H1 (cell line): ENCODE data around the gene EDN1. TPM values are rescaled to one million over a fixed set of nuclear protein-coding genes. Genes with fewer than 3 reads are reported as not detected.

Experiments
- CTCF ChIA-PET: fragments of 300-600 bp; sonication (Branson Sonifier 250); formaldehyde crosslinking; loops from one replicate; lab custom pipeline; 2021; ENCODE audit not compliant: partially characterized antibody; lab: Charles Lee
- POLR2A ChIA-PET: fragments of 300-600 bp; sonication (Branson Sonifier 250); formaldehyde crosslinking; loops from one replicate; lab custom pipeline; 2021; ENCODE audit warnings: inconsistent platforms; ENCODE audit not compliant: partially characterized antibody; lab: Charles Lee
- DNase-seq, 2 experiments: peaks; one replicate each; pipeline versions ENCODE4 v3.0.0 to v3.0.0-alpha.2; 2010 to 2022; ENCODE audit warnings: low spot score in 2 of 2, low read depth in 1 of 2, mixed read lengths in 1 of 2
- FAIRE-seq: peaks from 2 replicates; lab custom pipeline; 2011; peaks lifted over from hg19 to GRCh38; lab: Jason Lieb, UNC
- H2AFZ ChIP-seq: 2 replicates; pipeline ENCODE4 v1.8.1; 2012; ENCODE audit warnings: low read length, inconsistent platforms
- H2AK5ac ChIP-seq: 2 replicates; pipeline ENCODE4 v1.6.1; 2013; ENCODE audit warnings: low read depth, low read length
- H2BK120ac ChIP-seq: replicated peaks from 2 replicates; pipeline ENCODE3; 2013; ENCODE audit warnings: low read depth, low read length, inconsistent platforms
- H2BK12ac ChIP-seq: 2 replicates; pipeline ENCODE4 v1.6.1; 2013; ENCODE audit warnings: low read depth, low read length
- H2BK15ac ChIP-seq: 2 replicates; pipeline ENCODE4 v1.6.1; 2013; ENCODE audit warnings: low read length
- H2BK20ac ChIP-seq: 2 replicates; pipeline ENCODE4 v1.6.1; 2013; ENCODE audit warnings: low read length
- H2BK5ac ChIP-seq: 2 replicates; pipeline ENCODE4 v1.6.1; 2013; ENCODE audit warnings: low read depth, low read length
- H3K14ac ChIP-seq: 2 replicates; pipeline ENCODE4 v1.6.1; 2013; ENCODE audit warnings: inconsistent platforms; ENCODE audit not compliant: insufficient read length
- H3K18ac ChIP-seq: 2 replicates; pipeline ENCODE4 v1.6.1; 2013; ENCODE audit warnings: low read length; ENCODE audit errors: extremely low read depth
- H3K23ac ChIP-seq: 2 replicates; pipeline ENCODE4 v1.6.1; 2013; ENCODE audit warnings: inconsistent platforms; ENCODE audit not compliant: insufficient read length
- H3K23me2 ChIP-seq: 2 replicates; pipeline ENCODE4 v1.6.1; 2013; ENCODE audit warnings: low read depth, low read length
- H3K27ac ChIP-seq: 2 replicates; pipeline ENCODE4 v1.6.1; 2011; ENCODE audit warnings: low read depth, low read length, inconsistent platforms
- H3K27me3 ChIP-seq, 4 experiments: replicated peaks in 1 of 4; 1 replicate in 1 of 4; 2 replicates in 3 of 4; pipeline versions ENCODE4 v1.6.1 to v1.8.1; 2011 to 2013; ENCODE audit warnings: low read length in 3 of 4, mild to moderate bottlenecking in 3 of 4, inconsistent platforms in 2 of 4, mixed read lengths in 2 of 4, moderate library complexity in 1 of 4; ENCODE audit not compliant: control insufficient read depth in 3 of 4, insufficient read depth in 3 of 4; ENCODE audit errors: extremely low read depth in 1 of 4
- H3K36me3 ChIP-seq, 4 experiments: 2 replicates each; pipeline versions ENCODE4 v1.6.1 to v1.8.1; 2011 to 2013; ENCODE audit warnings: mild to moderate bottlenecking in 4 of 4, low read length in 3 of 4, moderate library complexity in 2 of 4, control low read depth in 1 of 4, inconsistent platforms in 1 of 4; ENCODE audit not compliant: insufficient read depth in 4 of 4, control insufficient read depth in 2 of 4
- H3K4ac ChIP-seq: replicated peaks from 2 replicates; pipeline ENCODE3; 2013; ENCODE audit warnings: low read length, low read depth, mixed read lengths, inconsistent platforms; ENCODE audit not compliant: insufficient read length
- H3K4me1 ChIP-seq, 4 experiments: replicated peaks in 1 of 4; 1 replicate in 1 of 4; 2 replicates in 3 of 4; pipeline versions ENCODE4 v1.6.1 to v1.8.1; 2011 to 2013; ENCODE audit warnings: low read length in 3 of 4, inconsistent platforms in 2 of 4, mixed read lengths in 1 of 4; ENCODE audit not compliant: insufficient read depth in 4 of 4, control insufficient read depth in 3 of 4
- H3K4me2 ChIP-seq, 2 experiments: 2 replicates each; pipeline versions ENCODE4 v1.6.1 to v1.8.1; 2011 to 2013; ENCODE audit warnings: low read depth in 2 of 2, low read length in 2 of 2, control low read depth in 1 of 2, inconsistent platforms in 1 of 2, mild to moderate bottlenecking in 1 of 2; ENCODE audit not compliant: insufficient read depth in 1 of 2
- H3K4me3 ChIP-seq, 4 experiments: fragments of 200-600, 300-600 bp in 1 of 4; sonication (generic), shearing (Covaris generic), sonication (Bioruptor Twin) in 1 of 4; 2 replicates each; pipeline versions ENCODE4 v1.5.1 to v1.8.1; 2011 to 2016; ENCODE audit warnings: low read length in 4 of 4, low read depth in 3 of 4, control low read depth in 2 of 4, inconsistent platforms in 2 of 4, mild to moderate bottlenecking in 2 of 4, mixed read lengths in 1 of 4, moderate library complexity in 1 of 4; ENCODE audit not compliant: insufficient read depth in 2 of 4; ENCODE audit errors: extremely low read depth in 1 of 4
- H3K56ac ChIP-seq: replicated peaks from 2 replicates; pipeline ENCODE3; 2013; ENCODE audit warnings: low read depth, mild to moderate bottlenecking, mixed read lengths, low read length, inconsistent platforms; ENCODE audit not compliant: insufficient read length
- H3K79me1 ChIP-seq: 2 replicates; pipeline ENCODE4 v1.6.1; 2013; ENCODE audit warnings: low read depth, low read length, control low read depth
- H3K79me2 ChIP-seq, 2 experiments: 2 replicates each; pipeline versions ENCODE4 v1.6.1 to v1.8.1; 2012 to 2013; ENCODE audit warnings: low read length in 2 of 2, mild to moderate bottlenecking in 2 of 2, inconsistent platforms in 1 of 2; ENCODE audit not compliant: insufficient read depth in 2 of 2, control insufficient read depth in 1 of 2
- H3K9ac ChIP-seq, 4 experiments: replicated peaks in 1 of 4; 1 replicate in 1 of 4; 2 replicates in 3 of 4; pipeline versions ENCODE4 v1.6.1 to v1.8.1; 2011 to 2013; ENCODE audit warnings: low read depth in 3 of 4, low read length in 3 of 4, control low read depth in 2 of 4, mild to moderate bottlenecking in 2 of 4, moderate library complexity in 2 of 4, inconsistent platforms in 1 of 4; ENCODE audit errors: extremely low read depth in 1 of 4
- H3K9me3 ChIP-seq, 2 experiments: 2 replicates each; pipeline versions ENCODE4 v1.6.1 to v1.8.1; 2012 to 2013; ENCODE audit warnings: mild to moderate bottlenecking in 2 of 2, moderate library complexity in 2 of 2, control low read depth in 1 of 2, inconsistent platforms in 1 of 2, low read depth in 1 of 2, low read length in 1 of 2, mixed read lengths in 1 of 2; ENCODE audit not compliant: insufficient read depth in 2 of 2
- H4K20me1 ChIP-seq, 2 experiments: replicated peaks in 1 of 2; 2 replicates each; pipeline versions ENCODE3 to v1.8.1; 2011 to 2013; ENCODE audit warnings: inconsistent platforms in 2 of 2, low read length in 2 of 2, mild to moderate bottlenecking in 1 of 2; ENCODE audit not compliant: insufficient read depth in 2 of 2, control insufficient read depth in 1 of 2
- H4K5ac ChIP-seq: 2 replicates; pipeline ENCODE4 v1.6.1; 2013; ENCODE audit warnings: low read length, low read depth, mixed read lengths, inconsistent platforms; ENCODE audit not compliant: insufficient read length
- H4K8ac ChIP-seq: 2 replicates; pipeline ENCODE4 v1.8.0; 2013; ENCODE audit warnings: mild to moderate bottlenecking, moderate library complexity, low read length, inconsistent platforms; ENCODE audit not compliant: insufficient read depth; ENCODE audit errors: extremely low read depth
- H4K91ac ChIP-seq: replicated peaks from 2 replicates; pipeline ENCODE3; 2013; ENCODE audit warnings: low read length, mixed read lengths, inconsistent platforms; ENCODE audit not compliant: insufficient read length
- ASH2L ChIP-seq: fragments of 200-600, 300-600 bp; sonication (generic); IDR thresholded peaks from one replicate; pipeline ENCODE4 v1.7.1; 2017; ENCODE audit warnings: low read length
- BCL11A ChIP-seq, 2 experiments: IDR thresholded peaks; one replicate each; pipeline ENCODE4 v1.6.1; 2011; ENCODE audit warnings: low read depth in 2 of 2, low read length in 2 of 2, mild to moderate bottlenecking in 2 of 2
- CEBPB ChIP-seq: IDR thresholded peaks from 2 replicates; pipeline ENCODE4 v1.6.1; 2012; ENCODE audit warnings: low read depth, low read length
- EP300 ChIP-seq, 2 experiments: IDR thresholded peaks; 1 replicate in 1 of 2; 2 replicates in 1 of 2; pipeline ENCODE4 v1.6.1; 2011 to 2012; ENCODE audit warnings: low read depth in 2 of 2, low read length in 2 of 2, mild to moderate bottlenecking in 2 of 2, borderline replicate concordance in 1 of 2, inconsistent platforms in 1 of 2, moderate library complexity in 1 of 2
- GTF2F1 ChIP-seq: IDR thresholded peaks from 2 replicates; pipeline ENCODE4 v1.6.1; 2012; ENCODE audit warnings: low read depth, low read length, improper control_type of control experiment, borderline replicate concordance
- POLR2AphosphoS5 ChIP-seq: IDR thresholded peaks from 2 replicates; pipeline ENCODE4 v1.6.1; 2011; ENCODE audit warnings: low read depth, low read length
- POU5F1 ChIP-seq: IDR thresholded peaks from 2 replicates; pipeline ENCODE4 v1.6.1; 2011; ENCODE audit warnings: low read depth, mild to moderate bottlenecking, low read length, moderate library complexity
- RNF2 ChIP-seq: fragments of 200-900, 300-1000 bp; sonication (generic); IDR thresholded peaks from 2 replicates; pipeline ENCODE4 v1.7.1; 2016; ENCODE audit warnings: borderline replicate concordance, low read depth, mild to moderate bottlenecking, antibody characterized with exemption, low read length; ENCODE audit not compliant: poor library complexity, severe bottlenecking; ENCODE audit errors: missing control alignments
- SP4 ChIP-seq: IDR thresholded peaks from 2 replicates; pipeline ENCODE4 v1.6.1; 2012; ENCODE audit warnings: low read length, inconsistent platforms
- WGBS, 2 experiments: shearing (Covaris generic) in 1 of 2; methylation state at CpG; one replicate each; pipeline versions ENCODE4 v1.1.6 to v1.1.7; 2013 to 2015; ENCODE audit warnings: low lambda C conversion rate in 2 of 2, mixed read lengths in 2 of 2, inconsistent platforms in 1 of 2, low coverage in 1 of 2, missing lambda C conversion rate in 1 of 2; ENCODE audit not compliant: insufficient replicate concordance in 2 of 2, insufficient coverage in 1 of 2, insufficient read length in 1 of 2; ENCODE audit errors: extremely low coverage in 1 of 2, missing lambda C conversion rate in 1 of 2; 5-methylcytosine and 5-hydroxymethylcytosine counted together
- polyA plus RNA-seq, 7 experiments: library from polyadenylated mRNA; depleted of rRNA in 3 of 7; stranded (reverse) in 5 of 7; unstranded in 2 of 7; fragments of >200 nt in 5 of 7; fragments of 200-250 nt in 2 of 7; gene quantifications; 1 replicate in 5 of 7; 2 replicates in 1 of 7; 4 replicates in 1 of 7; pipeline versions ENCODE4 v1.2.1 to v1.2.3, GENCODE V29; 2011 to 2013; ENCODE audit warnings: missing spikeins in 2 of 7, mixed read lengths in 2 of 7
- total RNA-seq: library from RNA; stranded (reverse); fragmentation: NEBNext Ultra II Directional; extraction: Animal tissue kit (Norgen Biotek cat#: 25700); gene quantifications from 2 replicates; pipeline ENCODE4 v1.2.1, GENCODE V29; 2021
- TF ChIP-seq, protein P1 (sequence below): IDR thresholded peaks from 2 replicates; pipeline ENCODE4 v1.6.1; 2011; ENCODE audit warnings: low read depth, mild to moderate bottlenecking, low read length; ENCODE audit not compliant: insufficient read depth
- TF ChIP-seq, protein P2 (sequence below), 3 experiments: IDR thresholded peaks; 1 replicate in 2 of 3; 2 replicates in 1 of 3; pipeline versions ENCODE4 v1.5.1 to v1.6.1; 2011; ENCODE audit warnings: low read length in 3 of 3, mild to moderate bottlenecking in 3 of 3, inconsistent platforms in 2 of 3, low read depth in 1 of 3, moderate library complexity in 1 of 3; ENCODE audit not compliant: insufficient read depth in 1 of 3; ENCODE audit errors: control extremely low read depth in 1 of 3

The EDN1 gene
- total and polyA plus RNA-seq, 2 of the 8 experiments (the other 6 are each of a cell fraction or from before 2014, with no cell fraction given), result 0.23 to 1.1 TPM

- Histone ChIP-seq H3K14ac (no peak overlapping the region), H3K56ac (no peak overlapping the region), H4K8ac (no peak overlapping the region), H2AK5ac (no peak overlapping the region), H3K79me1 (no peaks in the 10 kb centered on the region), H3K23ac (no peak overlapping the region), H4K91ac (no peak overlapping the region), H3K27me3 (no peaks in the 10 kb centered on the region), H3K23me2 (no peaks in the 10 kb centered on the region), H3K9ac (no peak overlapping the region), H2BK120ac (no peak overlapping the region), H2BK20ac (no peak overlapping the region), H3K4me3 (no peak overlapping the region), H3K27ac (no peak overlapping the region), H2BK12ac (no peak overlapping the region), H3K36me3 (no peaks in the 10 kb centered on the region), H2BK15ac (no peak overlapping the region), H3K18ac (no peak overlapping the region), H3K4me2 (no peak overlapping the region), H3K4ac (no peak overlapping the region), H4K20me1 (no peaks in the 10 kb centered on the region), H4K5ac (no peak overlapping the region), H3K79me2 (no peaks in the 10 kb centered on the region), H2AFZ (0 out of 2 replicates have a peak overlapping the region, but pooled peaks have one; percentile 19), H2BK5ac (no peak overlapping the region), H3K9me3 (no peaks in the 10 kb centered on the region), H3K4me1 (no peaks in the 10 kb centered on the region)
- ChIA-PET CTCF (interaction anchor here (0.6 to 3.2 kb wide), 2 partner anchors 12 to 13 kb away, joined by 4 to 9 read pairs; no protein-coding TSS in a partner anchor), POLR2A (no interaction called here)
- FAIRE-seq, result no peak
- 98% methylated on average over 3 of the region's 3 CpGs; no CpG with 5 or more reads in 1 of the 2 experiments for WGBS, 2 experiments
- DNase-seq, result no peak
- TF ChIP-seq EP300 (IDR thresholded peaks at IDR 0.05; ENCODE audit: borderline replicate concordance in 1 of 2, low read depth in 2 of 2, low read length in 2 of 2), result no peak
- TF ChIP-seq RNF2, result no peak
- no peak for TF ChIP-seq BCL11A (IDR thresholded peaks at IDR 0.05; ENCODE audit: low read depth in 2 of 2, low read length in 2 of 2)
- no peak for TF ChIP-seq POU5F1
- no peak for TF ChIP-seq GTF2F1
- no peak for TF ChIP-seq SP4
- TF ChIP-seq, protein P1, sequence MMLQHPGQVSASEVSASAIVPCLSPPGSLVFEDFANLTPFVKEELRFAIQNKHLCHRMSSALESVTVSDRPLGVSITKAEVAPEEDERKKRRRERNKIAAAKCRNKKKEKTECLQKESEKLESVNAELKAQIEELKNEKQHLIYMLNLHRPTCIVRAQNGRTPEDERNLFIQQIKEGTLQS, result no peak
- TF ChIP-seq, protein P2, sequence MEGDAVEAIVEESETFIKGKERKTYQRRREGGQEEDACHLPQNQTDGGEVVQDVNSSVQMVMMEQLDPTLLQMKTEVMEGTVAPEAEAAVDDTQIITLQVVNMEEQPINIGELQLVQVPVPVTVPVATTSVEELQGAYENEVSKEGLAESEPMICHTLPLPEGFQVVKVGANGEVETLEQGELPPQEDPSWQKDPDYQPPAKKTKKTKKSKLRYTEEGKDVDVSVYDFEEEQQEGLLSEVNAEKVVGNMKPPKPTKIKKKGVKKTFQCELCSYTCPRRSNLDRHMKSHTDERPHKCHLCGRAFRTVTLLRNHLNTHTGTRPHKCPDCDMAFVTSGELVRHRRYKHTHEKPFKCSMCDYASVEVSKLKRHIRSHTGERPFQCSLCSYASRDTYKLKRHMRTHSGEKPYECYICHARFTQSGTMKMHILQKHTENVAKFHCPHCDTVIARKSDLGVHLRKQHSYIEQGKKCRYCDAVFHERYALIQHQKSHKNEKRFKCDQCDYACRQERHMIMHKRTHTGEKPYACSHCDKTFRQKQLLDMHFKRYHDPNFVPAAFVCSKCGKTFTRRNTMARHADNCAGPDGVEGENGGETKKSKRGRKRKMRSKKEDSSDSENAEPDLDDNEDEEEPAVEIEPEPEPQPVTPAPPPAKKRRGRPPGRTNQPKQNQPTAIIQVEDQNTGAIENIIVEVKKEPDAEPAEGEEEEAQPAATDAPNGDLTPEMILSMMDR (IDR thresholded peaks at IDR 0.05; ENCODE audit: control extremely low read depth in 1 of 3, insufficient read depth in 1 of 3, low read depth in 1 of 3, low read length in 3 of 3), result no peak
- TF ChIP-seq ASH2L, result no peak
- TF ChIP-seq POLR2AphosphoS5, result no peak
- TF ChIP-seq CEBPB, result no peak
Observed at GRCh38 chr6:12258591-12259075, 31.5 kb upstream of the EDN1 start.
